HepG2 (cell line): ENCODE results near the gene MRPL48. TPM values are rescaled to one million over a fixed set of nuclear protein-coding genes. Genes with fewer than 3 reads are reported as not detected.
A peak's percentile ranks its signal among the peaks of the same experiment; 100 is the strongest.

ENCODE experiments used
- NR2F2 ChIP-seq: IDR thresholded peaks from 2 replicates; pipeline ENCODE4 v1.6.1; 2012; ENCODE audit warnings: low read depth, inconsistent platforms, borderline replicate concordance
- PCBP2 ChIP-seq: fragments of 200-400 bp; formaldehyde crosslinking; optimal IDR thresholded peaks from 2 replicates; pipeline ENCODE3; 2018; ENCODE audit warnings: low read length, low read depth; ENCODE audit not compliant: poor library complexity, severe bottlenecking
- RARA ChIP-seq: IDR thresholded peaks from 2 replicates; pipeline ENCODE4 v1.6.1; 2016; ENCODE audit warnings: missing genetic modification reagents, missing compliant biosample characterization
- SMAD3 ChIP-seq: sonication (generic); formaldehyde crosslinking; IDR thresholded peaks from 2 replicates; pipeline ENCODE4 v1.4.0; 2020; ENCODE audit warnings: missing genetic modification reagents
- SMARCE1 ChIP-seq: fragments of 450-650 bp; IDR thresholded peaks from 2 replicates; pipeline ENCODE4 v1.6.1; 2017; ENCODE audit warnings: borderline replicate concordance
- ZFAT ChIP-seq: sonication (generic); formaldehyde crosslinking; conservative IDR thresholded peaks from 2 replicates; pipeline ENCODE4 v1.8.1; 2023; ENCODE audit warnings: missing genetic modification reagents, inconsistent platforms
- ZNF10 ChIP-seq: sonication (generic); formaldehyde crosslinking; IDR thresholded peaks from 2 replicates; pipeline ENCODE4 v1.4.0; 2020; ENCODE audit warnings: mild to moderate bottlenecking, low read depth, missing genetic modification reagents, borderline replicate concordance
- ZNF207 ChIP-seq: fragments of 450-650 bp; IDR thresholded peaks from 2 replicates; pipeline ENCODE4 v1.6.1; 2016; ENCODE audit warnings: antibody characterized with exemption, borderline replicate concordance
- ZNF460 ChIP-seq: sonication (generic); formaldehyde crosslinking; IDR thresholded peaks from 2 replicates; pipeline ENCODE4 v1.5.1; 2020; ENCODE audit warnings: missing genetic modification reagents, mild to moderate bottlenecking, borderline replicate concordance
- polyA plus RNA-seq, 8 experiments: library from polyadenylated mRNA; depleted of rRNA in 3 of 8; stranded (reverse) in 7 of 8; unstranded in 1 of 8; fragments of >200 nt; fragmentation: Illumina TruSeq in 4 of 8; extraction: Trizol in 4 of 8; gene quantifications; 2 replicates each; pipeline versions ENCODE4 v1.2.1 to v1.2.3, GENCODE V29; 2011 to 2016; ENCODE audit warnings: low read depth in 4 of 8, missing spikeins in 1 of 8, mixed read lengths in 1 of 8; ENCODE audit not compliant: insufficient read depth in 1 of 8
- total RNA-seq, 5 experiments: library from RNA; depleted of rRNA; stranded (reverse); fragments of >200 nt; fragmentation: Illumina TruSeq; extraction: Trizol; gene quantifications; 2 replicates each; pipeline ENCODE4 v1.2.3, GENCODE V29; 2016; ENCODE audit warnings: low read depth in 1 of 5
- TF ChIP-seq, protein P1 (sequence below): sonication (generic); formaldehyde crosslinking; IDR thresholded peaks from 2 replicates; pipeline ENCODE4 v1.5.0; 2020; ENCODE audit warnings: mild to moderate bottlenecking, missing genetic modification reagents, borderline replicate concordance
- TF ChIP-seq, protein P2 (sequence below): sonication (generic); formaldehyde crosslinking; conservative IDR thresholded peaks from 2 replicates; pipeline ENCODE4 v1.8.0; 2022; ENCODE audit warnings: low read depth, missing genetic modification reagents
- TF ChIP-seq, protein P3 (sequence below): IDR thresholded peaks from 2 replicates; pipeline ENCODE4 v1.6.1; 2016
- TF ChIP-seq, protein P4 (sequence below): sonication (generic); formaldehyde crosslinking; IDR thresholded peaks from 2 replicates; pipeline ENCODE4 v1.4.0; 2020; ENCODE audit warnings: missing genetic modification reagents

The MRPL48 gene
- total and polyA plus RNA-seq, 2 of the 13 experiments (the other 11 are each of a cell fraction or from before 2014, with no cell fraction given) = 61.2 to 67.9 TPM

DNA sequence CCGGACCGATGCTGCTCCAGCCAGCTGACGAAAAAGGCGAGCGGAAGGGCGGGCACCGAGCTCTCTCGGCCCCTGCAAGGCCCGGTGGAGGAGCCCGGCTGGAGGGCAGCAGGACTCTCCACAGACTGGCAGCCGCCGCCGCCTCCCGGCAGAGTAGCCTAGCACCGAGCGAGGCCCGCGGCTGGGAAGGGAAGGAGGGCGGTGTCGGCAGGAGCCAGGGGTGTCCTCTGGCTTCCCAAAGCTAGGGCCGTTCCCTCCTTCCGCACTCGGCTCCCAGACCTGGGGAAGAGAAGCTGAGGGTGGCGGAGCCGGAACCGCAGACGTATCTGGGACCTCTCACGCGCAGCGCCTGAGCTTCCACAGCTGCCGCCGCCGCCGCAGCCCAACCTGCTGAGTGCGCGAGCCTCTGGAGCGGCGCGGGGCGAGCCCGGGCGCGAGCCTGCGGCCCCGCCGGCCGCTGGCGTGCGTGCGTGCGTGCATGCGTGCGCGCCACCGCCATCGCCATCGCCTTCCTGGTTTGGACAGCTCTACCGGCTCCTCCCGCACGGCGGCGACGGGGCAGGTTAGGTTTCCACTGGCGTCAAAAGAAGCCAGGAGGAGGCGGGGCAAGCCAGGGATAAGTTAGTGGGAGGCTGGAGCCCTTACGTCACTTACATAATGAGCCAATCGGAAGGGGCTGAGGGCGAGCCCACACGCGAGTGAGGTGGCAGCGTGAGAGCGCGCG, 26.8 kb upstream of the MRPL48 start, which contains the start of gene RAB6A (continued):
- TF ChIP-seq SMAD3 (peak; percentile 34; the same call in 1 of the 2 replicates), RARA (CRISPR knock-in tag) (no peak; the same call in 1 of the 2 replicates), ZNF460 (CRISPR knock-in tag) (no peak), SMARCE1 (no peak), ZNF10 (CRISPR knock-in tag) (no peak), ZNF207 (no peak), NR2F2 (no peak), PCBP2 (no peak), ZFAT (no peak)
- TF ChIP-seq, protein P1, sequence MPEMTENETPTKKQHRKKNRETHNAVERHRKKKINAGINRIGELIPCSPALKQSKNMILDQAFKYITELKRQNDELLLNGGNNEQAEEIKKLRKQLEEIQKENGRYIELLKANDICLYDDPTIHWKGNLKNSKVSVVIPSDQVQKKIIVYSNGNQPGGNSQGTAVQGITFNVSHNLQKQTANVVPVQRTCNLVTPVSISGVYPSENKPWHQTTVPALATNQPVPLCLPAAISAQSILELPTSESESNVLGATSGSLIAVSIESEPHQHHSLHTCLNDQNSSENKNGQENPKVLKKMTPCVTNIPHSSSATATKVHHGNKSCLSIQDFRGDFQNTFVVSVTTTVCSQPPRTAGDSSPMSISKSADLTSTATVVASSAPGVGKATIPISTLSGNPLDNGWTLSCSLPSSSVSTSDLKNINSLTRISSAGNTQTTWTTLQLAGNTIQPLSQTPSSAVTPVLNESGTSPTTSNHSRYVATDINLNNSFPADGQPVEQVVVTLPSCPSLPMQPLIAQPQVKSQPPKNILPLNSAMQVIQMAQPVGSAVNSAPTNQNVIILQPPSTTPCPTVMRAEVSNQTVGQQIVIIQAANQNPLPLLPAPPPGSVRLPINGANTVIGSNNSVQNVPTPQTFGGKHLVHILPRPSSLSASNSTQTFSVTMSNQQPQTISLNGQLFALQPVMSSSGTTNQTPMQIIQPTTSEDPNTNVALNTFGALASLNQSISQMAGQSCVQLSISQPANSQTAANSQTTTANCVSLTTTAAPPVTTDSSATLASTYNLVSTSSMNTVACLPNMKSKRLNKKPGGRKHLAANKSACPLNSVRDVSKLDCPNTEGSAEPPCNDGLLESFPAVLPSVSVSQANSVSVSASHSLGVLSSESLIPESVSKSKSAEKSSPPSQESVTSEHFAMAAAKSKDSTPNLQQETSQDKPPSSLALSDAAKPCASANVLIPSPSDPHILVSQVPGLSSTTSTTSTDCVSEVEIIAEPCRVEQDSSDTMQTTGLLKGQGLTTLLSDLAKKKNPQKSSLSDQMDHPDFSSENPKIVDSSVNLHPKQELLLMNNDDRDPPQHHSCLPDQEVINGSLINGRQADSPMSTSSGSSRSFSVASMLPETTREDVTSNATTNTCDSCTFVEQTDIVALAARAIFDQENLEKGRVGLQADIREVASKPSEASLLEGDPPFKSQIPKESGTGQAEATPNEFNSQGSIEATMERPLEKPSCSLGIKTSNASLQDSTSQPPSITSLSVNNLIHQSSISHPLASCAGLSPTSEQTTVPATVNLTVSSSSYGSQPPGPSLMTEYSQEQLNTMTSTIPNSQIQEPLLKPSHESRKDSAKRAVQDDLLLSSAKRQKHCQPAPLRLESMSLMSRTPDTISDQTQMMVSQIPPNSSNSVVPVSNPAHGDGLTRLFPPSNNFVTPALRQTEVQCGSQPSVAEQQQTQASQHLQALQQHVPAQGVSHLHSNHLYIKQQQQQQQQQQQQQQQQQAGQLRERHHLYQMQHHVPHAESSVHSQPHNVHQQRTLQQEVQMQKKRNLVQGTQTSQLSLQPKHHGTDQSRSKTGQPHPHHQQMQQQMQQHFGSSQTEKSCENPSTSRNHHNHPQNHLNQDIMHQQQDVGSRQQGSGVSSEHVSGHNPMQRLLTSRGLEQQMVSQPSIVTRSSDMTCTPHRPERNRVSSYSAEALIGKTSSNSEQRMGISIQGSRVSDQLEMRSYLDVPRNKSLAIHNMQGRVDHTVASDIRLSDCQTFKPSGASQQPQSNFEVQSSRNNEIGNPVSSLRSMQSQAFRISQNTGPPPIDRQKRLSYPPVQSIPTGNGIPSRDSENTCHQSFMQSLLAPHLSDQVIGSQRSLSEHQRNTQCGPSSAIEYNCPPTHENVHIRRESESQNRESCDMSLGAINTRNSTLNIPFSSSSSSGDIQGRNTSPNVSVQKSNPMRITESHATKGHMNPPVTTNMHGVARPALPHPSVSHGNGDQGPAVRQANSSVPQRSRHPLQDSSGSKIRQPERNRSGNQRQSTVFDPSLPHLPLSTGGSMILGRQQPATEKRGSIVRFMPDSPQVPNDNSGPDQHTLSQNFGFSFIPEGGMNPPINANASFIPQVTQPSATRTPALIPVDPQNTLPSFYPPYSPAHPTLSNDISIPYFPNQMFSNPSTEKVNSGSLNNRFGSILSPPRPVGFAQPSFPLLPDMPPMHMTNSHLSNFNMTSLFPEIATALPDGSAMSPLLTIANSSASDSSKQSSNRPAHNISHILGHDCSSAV = no peak
- TF ChIP-seq, protein P2, sequence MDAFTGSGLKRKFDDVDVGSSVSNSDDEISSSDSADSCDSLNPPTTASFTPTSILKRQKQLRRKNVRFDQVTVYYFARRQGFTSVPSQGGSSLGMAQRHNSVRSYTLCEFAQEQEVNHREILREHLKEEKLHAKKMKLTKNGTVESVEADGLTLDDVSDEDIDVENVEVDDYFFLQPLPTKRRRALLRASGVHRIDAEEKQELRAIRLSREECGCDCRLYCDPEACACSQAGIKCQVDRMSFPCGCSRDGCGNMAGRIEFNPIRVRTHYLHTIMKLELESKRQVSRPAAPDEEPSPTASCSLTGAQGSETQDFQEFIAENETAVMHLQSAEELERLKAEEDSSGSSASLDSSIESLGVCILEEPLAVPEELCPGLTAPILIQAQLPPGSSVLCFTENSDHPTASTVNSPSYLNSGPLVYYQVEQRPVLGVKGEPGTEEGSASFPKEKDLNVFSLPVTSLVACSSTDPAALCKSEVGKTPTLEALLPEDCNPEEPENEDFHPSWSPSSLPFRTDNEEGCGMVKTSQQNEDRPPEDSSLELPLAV = no peak
- TF ChIP-seq, protein P3, sequence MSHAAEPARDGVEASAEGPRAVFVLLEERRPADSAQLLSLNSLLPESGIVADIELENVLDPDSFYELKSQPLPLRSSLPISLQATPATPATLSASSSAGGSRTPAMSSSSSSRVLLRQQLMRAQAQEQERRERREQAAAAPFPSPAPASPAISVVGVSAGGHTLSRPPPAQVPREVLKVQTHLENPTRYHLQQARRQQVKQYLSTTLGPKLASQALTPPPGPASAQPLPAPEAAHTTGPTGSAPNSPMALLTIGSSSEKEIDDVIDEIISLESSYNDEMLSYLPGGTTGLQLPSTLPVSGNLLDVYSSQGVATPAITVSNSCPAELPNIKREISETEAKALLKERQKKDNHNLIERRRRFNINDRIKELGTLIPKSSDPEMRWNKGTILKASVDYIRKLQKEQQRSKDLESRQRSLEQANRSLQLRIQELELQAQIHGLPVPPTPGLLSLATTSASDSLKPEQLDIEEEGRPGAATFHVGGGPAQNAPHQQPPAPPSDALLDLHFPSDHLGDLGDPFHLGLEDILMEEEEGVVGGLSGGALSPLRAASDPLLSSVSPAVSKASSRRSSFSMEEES = no peak
- TF ChIP-seq, protein P4, sequence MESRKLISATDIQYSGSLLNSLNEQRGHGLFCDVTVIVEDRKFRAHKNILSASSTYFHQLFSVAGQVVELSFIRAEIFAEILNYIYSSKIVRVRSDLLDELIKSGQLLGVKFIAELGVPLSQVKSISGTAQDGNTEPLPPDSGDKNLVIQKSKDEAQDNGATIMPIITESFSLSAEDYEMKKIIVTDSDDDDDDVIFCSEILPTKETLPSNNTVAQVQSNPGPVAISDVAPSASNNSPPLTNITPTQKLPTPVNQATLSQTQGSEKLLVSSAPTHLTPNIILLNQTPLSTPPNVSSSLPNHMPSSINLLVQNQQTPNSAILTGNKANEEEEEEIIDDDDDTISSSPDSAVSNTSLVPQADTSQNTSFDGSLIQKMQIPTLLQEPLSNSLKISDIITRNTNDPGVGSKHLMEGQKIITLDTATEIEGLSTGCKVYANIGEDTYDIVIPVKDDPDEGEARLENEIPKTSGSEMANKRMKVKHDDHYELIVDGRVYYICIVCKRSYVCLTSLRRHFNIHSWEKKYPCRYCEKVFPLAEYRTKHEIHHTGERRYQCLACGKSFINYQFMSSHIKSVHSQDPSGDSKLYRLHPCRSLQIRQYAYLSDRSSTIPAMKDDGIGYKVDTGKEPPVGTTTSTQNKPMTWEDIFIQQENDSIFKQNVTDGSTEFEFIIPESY = no peak
